HG02798 (cell line): ENCODE results near the gene PRAC2.

Source experiments
- ATAC-seq: cut with Tn5 transposase; IDR thresholded peaks from one replicate; pipeline ENCODE4 v1.9.1; 2021; ENCODE audit warnings: mild to moderate bottlenecking; ENCODE audit not compliant: unreplicated experiment, poor library complexity

Gene PRAC2

GRCh38 chr17:48752399-48753288 lies 29.7 kb downstream of the PRAC2 start:
- ATAC-seq: no peak

GRCh38 chr17:48753794-48754499 lies 31.0 kb downstream of the PRAC2 start:
- no peak for ATAC-seq

- ATAC-seq: no peak
These were observed 31.7 kb downstream of the PRAC2 start for GRCh38 chr17:48754500-48755261.

- no peak for ATAC-seq
These were observed 32.4 kb downstream of the PRAC2 start for GRCh38 chr17:48755356-48755755.

GRCh38 chr17:48756830-48757251 lies 33.9 kb downstream of the PRAC2 start:
- no peak for ATAC-seq

- ATAC-seq: no peak
These were observed 34.6 kb downstream of the PRAC2 start for GRCh38 chr17:48757524-48757961.

- no peak for ATAC-seq
These were observed 36.3 kb downstream of the PRAC2 start for GRCh38 chr17:48759288-48759687.

DNA sequence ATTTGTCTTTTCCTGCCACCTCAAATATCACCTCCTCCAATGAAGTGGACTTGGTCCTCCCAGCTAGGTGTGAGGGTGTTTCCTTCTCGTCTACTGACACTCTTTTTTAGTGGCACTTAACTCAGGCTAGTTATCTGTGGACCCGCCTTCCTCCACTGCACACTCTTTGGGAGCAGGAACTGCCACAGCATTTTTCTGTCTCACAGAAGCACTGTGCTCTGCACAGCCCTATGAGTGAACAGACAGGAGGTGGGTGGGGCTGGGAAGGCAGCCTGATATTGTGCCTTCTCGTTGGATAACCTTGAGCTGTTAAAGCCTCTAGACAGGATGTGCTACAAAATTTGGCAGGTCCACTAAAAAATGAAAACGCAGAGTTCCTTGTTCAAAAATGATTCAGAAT lies 37.4 kb downstream of the PRAC2 start:
- ATAC-seq: no peak

- ATAC-seq: no peak
These were observed 38.1 kb downstream of the PRAC2 start for GRCh38 chr17:48761114-48761513.

DNA sequence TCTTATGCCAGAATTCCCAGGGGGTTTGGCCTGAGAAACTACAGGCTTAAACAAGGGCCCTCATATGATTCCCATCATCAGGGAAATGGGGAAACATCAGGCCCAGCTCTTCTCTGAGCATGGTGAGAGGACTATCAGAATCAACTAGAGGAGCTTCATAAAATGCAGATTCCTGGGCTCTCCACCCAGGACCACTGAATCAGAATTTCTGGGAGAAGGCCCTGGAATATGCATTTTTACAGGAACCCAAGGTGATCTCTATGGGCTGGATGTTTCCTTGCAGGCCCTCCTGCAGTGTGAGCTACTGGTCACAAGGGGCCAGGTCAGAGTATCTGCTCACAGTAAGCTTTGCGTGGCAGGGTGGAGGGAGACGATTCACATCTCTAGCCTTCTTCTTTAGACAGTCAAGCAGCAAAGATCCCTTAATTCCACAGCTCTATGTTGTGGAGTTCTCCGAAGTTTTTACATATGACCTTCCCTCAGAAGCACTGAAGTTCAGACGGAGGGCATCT lies 44.3 kb downstream of the PRAC2 start:
- ATAC-seq: no peak

DNA sequence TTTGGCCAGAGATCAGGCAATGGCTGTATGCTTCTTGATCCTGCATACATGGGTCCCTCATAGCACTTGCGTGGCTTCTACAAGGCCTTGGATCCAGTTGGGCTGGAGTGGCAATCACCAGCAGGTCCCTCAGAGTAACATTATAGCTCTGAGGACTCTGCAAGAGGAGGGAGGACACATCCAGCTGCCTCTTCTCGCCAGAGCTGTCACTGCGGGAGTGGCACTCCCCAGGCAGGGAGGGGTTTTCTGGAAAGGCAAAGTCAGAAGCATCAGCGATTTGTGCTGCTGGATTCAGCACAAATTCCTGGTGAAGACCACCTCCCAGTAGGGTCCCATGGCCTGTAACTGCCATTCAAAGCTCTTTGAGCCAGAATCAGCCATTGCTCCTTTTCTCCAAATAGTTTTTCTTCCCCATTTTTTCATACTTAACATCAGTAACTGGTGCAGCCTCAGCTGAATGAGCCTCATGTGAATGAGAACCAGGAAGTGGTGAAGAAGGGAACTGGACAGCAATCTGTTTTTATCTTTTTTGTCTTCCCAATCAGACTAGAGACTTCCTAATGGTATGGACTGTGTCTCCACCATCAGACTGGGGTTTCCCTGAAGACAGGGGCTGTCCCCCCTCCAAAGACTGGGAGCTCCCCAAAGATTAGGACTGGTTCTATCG lies 46.2 kb downstream of the PRAC2 start:
- no peak for ATAC-seq

GRCh38 chr17:48770954-48771353 lies 48.0 kb downstream of the PRAC2 start:
- ATAC-seq: no peak

DNA sequence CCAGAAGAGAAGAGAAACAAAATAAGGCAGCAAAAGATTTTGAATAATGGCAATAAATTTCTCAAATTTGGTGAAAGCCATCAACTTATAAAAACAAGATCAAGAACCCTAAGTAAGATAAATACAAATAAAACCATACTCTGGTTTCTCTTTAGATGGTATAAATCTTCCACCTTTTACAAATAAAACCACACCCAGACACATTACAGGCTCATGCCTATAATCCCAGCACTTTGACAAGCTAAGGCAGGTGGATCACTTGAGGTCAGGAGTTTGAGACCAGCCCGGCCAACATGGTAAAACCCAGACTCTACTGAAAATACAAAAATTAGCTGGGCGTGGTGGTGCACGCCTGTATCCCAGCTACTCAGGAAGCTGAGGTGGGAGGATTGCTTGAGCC lies 50.3 kb downstream of the PRAC2 start:
- ATAC-seq: no peak
